Limb (tissue), 2 donors: ENCODE data around the gene HOMER3.
A peak's percentile ranks its signal among the peaks of the same experiment; 100 is the strongest.
"Not testable (repeated sequence)": the region's sequence is repeated elsewhere in the genome, so short reads cannot be mapped to it uniquely, and the experiment has no call there.

Source experiments
- DNase-seq, 2 donors: peaks; one replicate each; pipeline ENCODE4 v3.0.0-alpha.2; 2016; ENCODE audit errors: extremely low spot score in 2 of 2

Gene HOMER3

DNA sequence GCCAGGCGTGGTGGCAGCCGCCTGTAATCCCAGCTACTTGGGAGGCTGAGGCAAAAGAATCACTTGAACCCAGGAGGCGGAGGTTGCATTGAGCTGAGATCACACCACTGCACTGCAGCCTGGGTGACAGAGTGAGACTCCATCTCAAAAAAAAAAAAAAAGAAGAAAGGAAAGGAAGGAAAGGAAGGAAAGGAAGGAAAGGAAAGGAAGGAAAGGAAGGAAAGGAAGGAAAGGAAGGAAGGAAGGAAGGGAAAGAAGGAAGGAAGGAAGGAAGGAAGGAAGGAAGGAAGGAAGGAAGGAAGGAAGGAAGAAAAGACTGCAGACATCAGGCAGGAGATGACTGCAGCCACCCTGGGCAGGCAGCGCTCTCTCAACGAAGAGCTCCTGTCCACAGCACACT, 38.5 kb downstream of the HOMER3 start:
- not testable (repeated sequence) for DNase-seq

DNA sequence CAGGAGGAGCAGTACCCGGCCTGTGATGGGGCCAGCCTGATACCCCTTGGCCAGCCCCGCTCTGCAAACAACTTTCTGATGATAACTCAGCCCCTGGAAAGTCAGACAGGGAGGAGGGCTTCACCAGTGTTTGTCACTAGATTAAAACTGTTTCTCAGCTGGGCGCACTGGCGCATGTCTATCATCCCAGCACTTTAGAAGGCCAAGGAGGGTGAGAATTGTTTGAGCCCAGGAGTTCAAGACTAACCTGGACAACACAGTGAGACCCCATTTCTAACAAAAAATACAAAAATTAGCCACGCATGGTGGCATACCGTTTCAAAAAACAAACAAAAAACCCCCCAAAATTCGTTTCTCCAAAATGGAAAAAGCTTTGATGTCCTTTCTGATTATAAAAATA, 39.5 kb downstream of the HOMER3 start:
- DNase-seq: no peak

DNA sequence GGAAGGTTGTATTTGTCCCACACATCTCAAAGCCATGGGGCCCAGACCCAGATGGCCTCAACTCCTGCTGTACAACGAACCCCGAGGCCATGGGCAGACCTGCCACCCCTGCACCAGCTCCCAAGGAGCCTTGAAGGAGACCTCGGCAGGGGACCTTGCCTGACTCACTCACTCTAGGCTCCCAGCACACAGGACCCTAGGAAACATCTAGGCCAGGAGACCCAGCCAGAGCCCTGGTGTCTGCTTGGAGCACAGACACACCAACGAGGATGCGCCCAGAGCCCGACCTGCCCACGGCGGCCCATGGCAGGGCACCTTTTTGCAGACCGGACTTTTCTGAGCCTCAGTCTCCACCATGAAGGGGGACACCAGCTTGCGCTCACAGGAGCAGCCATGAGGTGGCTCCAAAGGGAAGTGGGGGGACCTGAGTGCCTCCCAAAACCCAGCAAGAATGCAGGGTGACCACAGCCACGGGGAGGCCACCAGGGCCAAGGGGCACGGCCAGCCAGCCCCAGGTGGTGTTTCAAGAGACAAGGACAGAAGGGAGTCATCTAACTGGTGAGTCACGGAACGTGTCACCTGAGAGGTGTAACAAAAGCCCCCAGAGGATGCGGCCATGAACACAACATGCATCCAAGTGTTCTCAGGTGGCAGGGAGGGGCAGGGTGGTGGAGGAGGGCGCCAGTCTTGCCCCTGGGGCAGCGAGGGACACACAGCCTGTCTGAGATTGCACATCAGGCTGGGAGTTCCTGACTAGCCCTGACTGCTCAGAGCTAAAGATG, 40.1 kb downstream of the HOMER3 start:
- no peak for DNase-seq

DNA sequence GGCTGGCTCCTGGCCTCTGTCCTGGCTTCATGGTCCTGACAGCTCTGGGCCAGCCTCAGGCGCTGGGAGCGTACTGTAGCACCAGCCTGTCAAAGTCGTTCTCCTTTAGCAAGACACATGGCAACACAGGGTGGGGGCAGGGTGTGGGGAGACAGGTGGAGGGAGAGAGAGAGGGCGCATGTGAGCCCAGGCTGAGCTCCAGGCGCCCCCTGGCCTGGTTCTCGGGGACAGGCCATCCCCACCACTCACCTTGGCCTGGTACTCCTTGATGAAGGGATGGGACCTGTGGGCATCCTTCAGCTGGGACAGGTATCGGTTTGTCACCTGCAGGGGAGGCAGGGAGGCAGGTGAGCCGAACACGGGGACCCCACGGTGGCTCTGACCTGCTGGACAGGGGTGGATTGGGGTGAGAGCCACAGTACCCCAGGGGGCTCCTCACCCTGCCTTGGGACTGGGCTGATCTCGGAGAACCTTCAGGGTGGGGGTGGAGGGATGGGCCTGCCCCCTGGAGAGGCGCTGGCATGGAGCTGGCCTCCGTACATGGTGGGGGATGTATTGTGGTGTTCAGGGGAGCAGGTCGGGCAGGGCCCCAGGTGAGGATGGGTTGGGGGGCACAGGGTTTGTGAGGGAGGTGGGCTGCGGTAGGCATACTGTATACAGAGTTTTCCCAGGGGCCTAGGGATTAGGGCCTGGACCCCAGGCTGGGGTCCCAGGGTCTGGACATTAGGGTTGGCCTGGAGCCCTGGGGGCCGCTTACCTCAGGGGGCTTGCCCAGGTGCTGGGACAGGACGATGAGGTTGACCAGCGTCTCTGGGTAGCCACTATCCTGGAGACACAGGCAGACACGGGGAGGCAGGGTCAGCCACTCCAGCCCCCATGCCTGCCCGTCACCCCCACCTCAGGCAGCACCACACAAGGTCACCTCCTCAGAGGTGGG, 41.1 kb downstream of the HOMER3 start:
- no peak for DNase-seq

DNA sequence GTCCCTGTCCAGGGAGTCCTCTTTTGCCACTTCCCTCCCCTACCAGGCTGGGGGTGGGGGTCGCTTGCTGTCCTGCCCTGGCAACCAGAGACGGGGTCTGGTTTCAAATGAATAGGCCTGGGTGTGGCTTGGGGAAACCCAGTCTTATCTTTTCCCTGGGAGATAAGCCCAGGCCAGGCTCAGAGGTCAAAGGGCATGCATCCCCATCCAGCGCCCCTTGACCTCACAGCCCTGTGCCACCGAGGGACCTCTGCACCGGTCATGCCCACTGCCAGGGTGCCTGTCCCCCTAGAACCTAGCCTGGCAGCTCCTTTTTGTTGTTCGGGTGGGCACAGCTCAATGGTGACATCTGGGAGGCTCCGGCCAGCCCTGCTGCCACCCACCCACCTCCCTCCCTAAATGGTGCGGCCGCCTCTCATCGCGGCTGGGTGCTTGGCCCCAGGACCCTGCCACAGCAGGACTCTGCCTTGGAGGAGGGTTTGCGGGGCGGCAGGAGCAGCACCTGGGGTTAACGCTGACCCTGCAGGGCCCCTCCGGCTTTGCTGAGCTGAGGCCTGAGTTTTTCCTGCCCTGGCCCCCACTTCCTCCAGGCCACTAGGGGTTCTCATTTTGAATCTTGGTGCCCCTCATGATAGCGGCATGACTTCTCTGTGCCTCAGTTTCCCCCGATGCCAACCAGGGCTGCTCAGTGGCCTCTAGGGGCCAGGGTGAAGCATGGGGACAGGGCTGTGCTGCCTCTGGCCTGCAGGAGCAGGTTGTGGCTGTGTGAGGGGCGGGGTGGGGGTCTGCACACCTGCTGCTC, 42.2 kb downstream of the HOMER3 start:
- no peak for DNase-seq

DNA sequence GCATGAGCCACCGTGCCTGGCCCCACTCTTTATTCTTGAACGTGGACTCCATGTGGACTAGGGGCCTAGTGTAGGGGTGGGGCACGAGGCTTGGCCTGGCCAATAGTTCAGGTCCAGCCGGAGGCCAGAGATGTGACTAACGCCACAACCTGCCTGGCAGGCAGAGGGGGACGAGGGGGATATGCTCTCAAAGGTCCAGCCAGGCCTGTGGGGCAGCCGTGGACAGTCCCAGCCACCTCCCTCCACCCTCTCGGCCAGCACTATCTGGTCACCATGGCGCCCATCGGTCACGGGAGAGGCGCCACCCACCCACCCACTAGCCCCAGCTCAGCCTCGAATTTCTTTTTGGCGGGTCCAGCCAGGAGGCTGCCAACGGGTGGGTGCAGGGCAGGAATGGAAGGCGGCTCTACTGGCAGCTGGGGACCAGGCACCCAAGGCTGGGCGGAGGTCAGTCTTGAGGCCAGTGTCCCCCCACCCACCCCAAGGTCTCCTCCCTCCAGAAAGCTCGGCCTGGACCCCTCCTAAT, 42.9 kb downstream of the HOMER3 start:
- DNase-seq: no peak

DNA sequence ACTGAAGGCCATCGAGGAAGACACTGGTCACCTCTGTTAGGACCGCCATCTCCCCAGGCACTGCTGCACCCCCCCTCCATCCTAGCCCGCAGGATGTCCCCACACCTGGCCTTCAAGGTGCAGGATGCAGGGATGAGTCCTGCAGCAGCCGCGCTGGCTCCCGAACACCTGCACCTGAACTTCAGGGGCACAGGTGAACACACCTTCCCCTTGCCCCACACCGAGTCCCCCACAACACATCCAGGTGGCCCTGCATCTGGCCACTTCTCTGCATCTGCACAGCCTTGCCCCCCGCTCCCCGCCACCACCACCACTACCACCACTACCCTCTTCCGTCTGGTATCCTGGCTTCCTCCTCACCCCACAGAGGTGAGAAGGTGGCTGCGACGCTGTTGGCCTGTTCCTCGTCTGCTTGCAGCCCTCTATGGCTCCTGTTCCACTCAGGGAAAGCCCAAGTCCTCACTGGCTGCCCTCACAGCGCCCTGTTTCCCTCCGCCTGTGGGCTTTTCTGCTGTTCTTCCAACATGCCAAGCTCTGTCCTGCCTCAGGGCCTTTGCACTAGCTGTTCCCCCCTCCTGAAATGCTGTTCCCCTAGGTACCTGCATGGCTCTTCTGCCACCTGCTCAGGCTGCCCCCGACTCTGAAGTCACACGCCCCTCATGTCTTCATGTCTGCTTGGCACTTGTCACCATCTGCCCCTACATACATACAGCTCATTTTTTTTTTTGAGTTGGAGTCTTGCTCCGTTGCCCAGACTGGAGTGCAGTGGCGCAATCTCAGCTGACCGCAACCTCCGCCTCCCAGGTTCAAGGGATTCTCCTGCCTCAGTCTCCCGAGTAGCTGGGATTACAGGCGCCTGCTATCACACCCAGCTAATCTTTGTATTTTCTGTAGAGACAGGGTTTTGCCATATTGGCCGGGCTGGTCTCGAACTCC, 43.7 kb downstream of the HOMER3 start:
- DNase-seq: no peak

DNA sequence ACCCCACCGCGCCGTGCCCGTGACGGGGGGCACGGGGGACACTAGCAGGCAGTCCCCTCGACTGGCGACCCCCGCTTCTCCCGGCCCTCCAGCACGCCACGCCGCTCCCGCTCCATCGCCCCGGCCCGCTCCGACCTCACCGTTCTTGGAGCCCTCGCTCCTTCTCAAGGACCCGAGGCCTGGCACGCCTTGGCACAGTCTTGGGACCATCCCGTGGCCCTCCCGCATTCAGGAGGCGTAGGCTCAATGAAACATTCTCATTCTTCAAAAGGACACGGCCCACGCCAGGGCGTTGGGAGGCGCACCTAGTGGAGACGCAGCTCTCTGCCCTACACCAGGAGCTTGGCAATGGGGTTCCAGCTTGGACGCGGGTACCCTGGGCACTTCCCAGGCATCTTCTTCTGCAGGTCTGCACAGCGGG, 44.6 kb downstream of the HOMER3 start:
- no peak for DNase-seq

DNA sequence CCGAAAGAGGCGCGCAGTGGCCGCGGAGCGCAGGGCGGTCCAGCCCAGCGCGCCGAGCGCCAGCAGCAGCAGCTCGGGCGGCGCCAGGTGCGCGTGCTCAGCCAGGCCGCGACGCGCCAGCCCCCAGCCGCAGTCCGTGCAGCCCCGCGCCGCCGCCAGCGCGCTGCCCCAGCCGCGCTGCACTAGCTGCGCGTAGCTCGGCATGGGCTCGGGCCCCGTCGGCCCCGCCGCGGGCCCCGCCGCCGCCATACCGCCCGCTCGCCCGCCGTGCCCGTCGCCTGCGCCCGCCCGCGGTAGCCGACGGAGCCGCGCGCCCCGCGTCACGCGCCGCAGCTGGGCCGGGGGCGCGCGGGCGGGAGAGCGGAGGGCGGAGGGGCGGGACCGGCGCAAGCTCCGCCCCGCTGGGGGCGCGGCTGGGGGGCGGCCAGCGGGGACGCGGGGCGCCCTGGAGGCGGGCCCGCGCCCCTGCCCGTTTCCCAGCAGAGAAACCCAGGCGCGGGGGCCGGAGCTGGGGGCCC, 45.1 kb downstream of the HOMER3 start, which contains the start of gene CERS1:
Gene CERS1, minus strand, starts transcription at position 335 of the 518 bp plus-strand sequence. Its CDS starts 86 bp downstream, at position 249.
- DNase-seq: peak; percentile 11 to 79

DNA sequence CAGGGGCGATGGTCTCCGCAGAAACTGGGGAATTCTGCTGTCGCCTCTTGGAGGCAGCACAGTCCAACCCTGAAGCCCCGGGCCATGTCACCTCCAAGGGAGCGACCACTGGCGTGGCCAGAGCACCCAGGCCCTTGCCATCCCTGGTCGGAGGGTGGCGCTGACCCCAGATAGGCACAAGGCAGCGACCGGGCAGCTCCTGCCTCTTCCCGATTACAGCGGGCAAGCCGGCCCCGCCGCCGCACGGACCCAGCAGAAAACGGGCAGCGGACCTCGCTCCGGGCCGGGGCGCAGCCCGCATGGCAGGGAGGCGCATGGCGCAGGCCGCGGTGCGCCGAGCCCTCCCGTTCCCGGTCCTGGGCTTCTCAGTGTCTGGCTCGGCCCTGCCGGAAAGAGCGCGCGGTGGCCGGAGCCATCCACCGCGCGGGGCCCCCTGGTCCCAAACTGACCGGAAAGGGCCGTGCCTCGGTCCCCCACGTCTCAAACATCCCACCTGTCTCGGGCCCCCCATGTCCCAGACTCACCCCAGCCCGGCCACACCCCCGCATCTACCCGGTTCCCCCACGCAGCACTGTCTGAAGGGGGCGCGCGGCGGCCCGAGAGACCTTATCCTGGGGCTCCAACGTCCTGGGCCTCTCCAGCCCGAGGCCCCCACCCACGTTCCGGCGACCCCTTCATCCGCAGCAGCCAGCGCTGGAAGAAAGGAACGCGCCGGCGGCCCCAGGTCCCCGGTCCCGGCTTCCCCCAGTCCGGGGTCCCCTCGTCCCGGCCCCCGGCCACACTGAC, 45.8 kb downstream of the HOMER3 start:
- peak; percentile 5 to 72 for DNase-seq

DNA sequence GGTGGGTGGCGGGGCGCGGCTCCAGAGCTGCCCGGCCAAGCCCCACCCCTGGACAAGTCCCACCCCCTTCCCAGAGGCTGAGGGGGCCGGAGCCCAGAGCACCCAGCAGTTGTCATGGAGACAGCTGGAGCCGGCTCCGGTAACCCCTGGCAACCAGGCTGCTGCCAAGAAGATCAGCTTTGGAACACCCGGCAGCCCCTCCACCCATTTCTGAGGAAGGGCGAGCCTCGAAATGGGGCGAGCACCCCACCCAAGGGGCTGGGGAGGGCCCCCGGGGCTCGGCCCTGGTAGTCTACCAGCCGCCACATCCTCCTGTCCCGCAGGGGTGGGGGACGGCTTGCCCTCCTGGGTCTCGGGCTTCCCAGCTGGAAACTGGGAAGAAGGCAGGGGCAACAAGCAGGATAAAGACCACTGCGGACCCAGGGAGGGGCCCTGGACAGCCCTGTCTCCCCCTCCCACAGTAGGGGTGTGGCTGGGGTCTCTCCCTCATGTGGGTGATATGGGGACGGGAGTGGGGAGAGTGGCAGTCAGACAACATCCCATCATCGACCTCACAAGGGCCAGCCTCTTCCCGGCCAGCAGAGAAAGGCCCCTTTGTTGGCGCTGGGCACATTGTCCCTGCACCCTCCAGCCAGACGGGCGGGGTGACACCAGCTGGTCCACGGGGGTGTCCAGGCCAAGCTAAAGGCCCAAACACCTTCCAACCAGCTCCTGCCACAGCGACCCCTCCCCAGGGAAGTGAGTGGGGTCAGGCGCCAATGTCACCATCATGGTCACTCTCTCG, 46.6 kb downstream of the HOMER3 start:
- DNase-seq: peak; percentile 77 to 90

DNA sequence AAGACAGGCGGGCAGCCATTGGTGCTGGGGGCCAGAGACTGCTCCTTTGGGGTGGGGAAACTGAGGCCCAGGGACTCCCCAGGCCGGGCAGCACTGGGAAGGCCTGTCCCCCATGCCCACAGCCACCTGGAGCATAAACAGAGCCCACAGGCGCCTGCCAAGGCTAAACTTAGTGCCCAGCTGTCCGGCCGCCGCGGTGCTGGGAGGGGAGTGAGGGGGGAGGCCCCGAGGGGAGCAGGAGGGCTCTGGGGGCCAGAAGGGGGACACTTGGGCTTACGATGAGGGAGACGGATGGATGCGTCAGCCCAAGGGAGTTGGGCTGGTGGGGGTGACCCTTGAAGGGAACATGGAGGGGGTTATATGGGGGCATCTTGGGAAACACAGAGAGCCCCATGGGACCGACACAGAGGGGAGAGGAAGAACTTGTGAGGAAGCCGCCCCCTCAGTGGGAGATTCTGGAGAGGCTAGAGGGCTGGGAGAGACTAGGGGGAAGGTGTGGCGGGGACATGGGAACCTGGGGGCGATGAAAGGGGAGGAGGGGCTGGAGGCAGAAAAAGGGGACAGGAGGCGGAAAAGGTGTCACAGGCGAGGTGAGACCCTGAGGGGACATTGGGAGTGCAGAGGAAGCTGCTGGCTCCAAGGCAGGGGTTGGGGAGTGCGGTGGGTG, 47.3 kb downstream of the HOMER3 start:
- DNase-seq: no peak

DNA sequence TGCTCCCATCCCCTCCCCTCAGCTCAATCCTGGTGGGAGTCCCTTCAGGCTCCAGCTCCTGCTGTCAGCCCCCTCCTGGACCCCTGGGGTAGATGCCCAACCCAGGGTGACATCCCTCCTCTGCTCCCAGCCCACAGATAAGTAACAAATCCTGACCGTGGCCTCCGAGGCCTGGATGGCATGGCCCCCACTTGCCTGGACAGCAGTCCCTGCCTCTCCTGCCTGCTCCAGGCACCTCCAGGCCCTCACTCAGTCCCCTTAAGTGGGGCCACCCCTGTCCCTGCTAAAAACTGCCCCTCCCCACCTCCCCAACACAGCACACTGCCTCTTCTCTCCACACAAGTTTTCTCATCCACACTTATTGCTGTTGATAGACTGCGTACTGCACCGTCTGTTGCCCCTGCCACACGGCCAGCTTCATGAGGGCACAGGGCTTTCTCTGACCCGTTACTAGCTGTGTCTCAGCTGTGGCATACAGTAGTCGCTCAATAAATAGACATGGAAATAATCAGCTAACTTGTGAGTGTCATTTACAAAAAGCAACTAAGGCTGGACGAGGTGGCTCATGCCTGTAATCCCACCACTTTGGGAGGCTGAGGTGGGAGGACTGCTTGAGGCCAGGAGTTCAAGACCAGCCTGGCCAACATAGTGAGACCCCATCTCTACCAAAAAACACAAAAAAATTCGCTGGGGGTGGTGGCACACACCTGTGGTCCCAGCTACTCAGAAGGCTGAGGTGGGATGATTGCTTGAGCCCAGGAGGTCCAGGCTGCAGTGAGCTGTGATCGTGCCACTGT, 50.9 kb downstream of the HOMER3 start:
- no peak for DNase-seq

DNA sequence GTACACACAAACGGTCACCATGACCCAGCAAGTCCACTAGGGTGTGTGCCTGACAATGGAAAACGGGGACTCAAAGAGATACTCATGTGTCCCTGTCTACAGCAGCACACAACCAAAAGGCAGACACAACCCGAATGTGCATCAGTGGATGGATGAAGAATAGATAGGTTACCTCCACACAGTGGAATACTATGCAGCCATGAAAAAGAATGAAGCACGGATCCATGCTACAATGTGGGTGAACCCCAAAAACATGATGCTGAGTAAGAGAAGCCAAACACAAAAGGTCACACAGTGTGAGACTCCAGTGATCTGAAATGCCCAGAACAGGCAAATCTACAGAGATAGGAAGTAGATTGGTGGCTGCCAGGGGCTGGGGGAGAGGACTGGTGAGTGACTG, 54.0 kb downstream of the HOMER3 start:
- DNase-seq: no peak

DNA sequence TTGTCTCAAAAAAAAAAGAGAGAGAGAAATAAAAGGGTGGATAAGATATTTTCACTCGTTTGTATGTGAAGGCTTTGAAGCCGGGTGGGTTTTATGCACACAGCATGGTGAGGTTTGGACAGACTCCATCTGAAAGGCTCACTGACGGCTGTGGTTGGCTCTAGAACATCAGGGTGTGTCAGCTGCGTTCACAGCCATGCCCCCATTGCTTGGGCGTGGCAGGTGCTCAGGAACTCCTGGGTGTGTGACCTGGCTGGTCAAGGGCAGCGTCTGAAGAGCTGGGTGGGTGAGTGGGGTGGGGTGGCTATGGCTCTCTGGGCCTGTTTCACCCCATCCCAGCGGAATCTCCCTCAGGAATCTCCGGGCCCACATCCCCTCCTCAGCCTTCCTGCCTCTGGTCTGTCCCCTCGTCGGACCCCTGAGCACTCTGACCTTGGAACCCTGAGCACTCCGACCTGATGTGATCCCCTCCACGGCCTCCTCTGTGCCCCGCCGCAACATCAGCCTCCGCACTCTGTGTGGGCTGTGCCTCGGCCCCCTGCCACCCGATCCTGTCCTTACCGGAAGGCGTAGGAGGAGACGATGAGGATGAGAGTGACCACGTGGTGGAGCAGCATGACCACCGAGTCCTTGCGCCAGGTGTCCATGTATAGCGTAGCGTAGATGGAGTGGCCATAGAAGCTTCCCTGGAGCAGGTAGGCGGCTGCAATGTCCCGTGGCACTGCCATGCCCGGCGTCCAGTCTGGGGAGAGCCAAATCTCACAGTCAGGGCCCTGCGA, 57.3 kb downstream of the HOMER3 start:
- DNase-seq: no peak

DNA sequence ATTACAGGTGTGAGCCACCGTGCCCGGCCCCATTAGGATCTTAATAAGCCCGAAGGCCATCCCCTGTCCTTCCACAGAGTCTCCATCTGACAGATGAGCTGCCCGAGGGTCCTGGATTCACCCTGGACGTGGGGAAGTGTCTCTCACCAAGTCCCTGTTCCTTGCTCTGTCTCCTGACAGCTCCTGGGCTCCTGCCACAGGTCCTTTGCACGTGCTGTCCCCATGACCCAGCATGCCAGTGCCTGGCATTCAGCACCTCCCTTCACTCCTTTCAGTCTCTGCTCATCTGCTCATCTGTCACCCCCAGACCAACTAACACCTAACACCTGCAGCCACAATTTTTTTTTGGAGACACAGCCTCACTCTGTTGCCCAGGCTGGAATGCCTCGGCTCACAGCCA, 59.5 kb downstream of the HOMER3 start:
- no peak for DNase-seq
